HG03378 (cell line): ENCODE data around the gene ACSS3.
"Not testable (repeated sequence)": the region's sequence is repeated elsewhere in the genome, so short reads cannot be mapped to it uniquely, and the experiment has no call there.

ENCODE experiments used
- ATAC-seq: cut with Tn5 transposase; IDR thresholded peaks from one replicate; pipeline ENCODE4 v1.9.1; 2021; ENCODE audit warnings: mild to moderate bottlenecking, moderate library complexity; ENCODE audit not compliant: unreplicated experiment

Gene ACSS3

DNA sequence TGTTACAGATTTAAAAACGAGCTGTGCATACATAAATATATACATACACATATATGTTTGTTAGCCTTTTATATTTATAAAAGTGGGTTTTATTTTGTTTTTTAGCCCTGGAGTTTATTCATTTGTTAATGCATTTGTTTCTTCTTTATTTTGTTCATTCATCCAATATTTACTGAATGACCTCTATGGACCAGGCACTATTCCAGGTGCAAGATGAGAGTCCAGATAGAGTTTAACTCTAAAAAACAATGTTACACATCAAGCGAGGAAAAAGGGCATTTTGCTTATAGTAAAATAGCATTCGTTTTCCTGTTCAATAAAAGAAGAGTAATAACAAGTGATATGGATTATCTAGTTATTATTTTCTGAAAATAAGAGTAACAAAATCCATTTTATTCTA is 14.2 kb downstream of the ACSS3 start:
- ATAC-seq = no peak

DNA sequence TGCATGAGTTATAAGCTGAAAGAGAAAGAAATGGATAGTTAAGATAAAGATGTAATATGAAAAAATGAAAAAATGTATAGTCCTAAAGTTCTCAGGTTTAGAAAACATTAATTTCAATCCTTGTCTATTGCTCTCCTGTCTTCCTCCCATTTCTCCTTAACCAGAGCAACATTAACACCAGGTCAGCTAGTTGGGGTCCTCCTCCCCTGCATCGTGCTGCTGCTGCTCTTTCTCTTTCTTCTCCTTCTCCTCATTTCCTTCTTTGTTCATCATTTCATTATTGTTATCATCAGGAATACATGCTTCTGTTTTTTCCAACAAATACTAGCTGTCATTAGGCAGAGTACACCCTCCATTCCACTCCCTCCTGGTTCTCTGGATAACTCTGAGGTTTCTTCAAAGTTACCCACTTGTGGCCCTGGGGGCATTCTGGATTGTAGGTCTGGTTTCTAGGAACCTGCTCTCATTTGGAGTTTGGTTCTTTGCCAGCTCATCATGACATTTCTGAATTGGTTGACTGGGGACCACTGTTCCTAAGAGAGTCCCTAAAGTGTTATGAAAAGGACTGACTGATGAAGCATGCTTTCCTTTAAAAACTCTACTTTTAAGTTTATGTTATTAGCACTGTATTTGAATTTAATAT is 17.0 kb downstream of the ACSS3 start:
- no peak for ATAC-seq

- no peak for ATAC-seq
These were observed 17.8 kb downstream of the ACSS3 start for GRCh38 chr12:81095501-81096232.

- ATAC-seq = no peak
These were observed 27.8 kb downstream of the ACSS3 start for GRCh38 chr12:81105687-81106086.

GRCh38 chr12:81114226-81114625 is 36.3 kb downstream of the ACSS3 start:
- ATAC-seq = no peak

GRCh38 chr12:81119069-81119468 is 41.2 kb downstream of the ACSS3 start:
- ATAC-seq = not testable (repeated sequence)

GRCh38 chr12:81120961-81121360 is 43.1 kb downstream of the ACSS3 start:
- ATAC-seq = no peak

DNA sequence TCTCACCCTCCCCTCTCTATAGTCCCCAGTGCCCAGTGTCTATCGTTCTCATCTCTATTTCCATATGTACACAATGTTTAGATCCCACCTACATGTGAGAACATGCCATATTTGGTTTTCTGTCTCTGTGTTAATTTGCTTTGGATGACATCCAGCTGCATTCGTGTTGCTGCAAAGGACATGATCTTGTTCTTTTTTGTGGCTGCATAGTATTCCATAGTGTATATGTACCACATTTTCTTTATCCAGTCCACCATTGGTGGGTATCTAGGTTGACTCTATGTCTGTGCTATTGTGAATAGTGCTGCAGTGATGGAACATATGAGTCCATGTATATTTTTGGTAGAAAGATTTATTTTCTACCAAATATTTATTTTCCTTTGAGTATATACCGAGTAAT is 45.7 kb downstream of the ACSS3 start:
- no peak for ATAC-seq

- ATAC-seq = no peak
These were observed 47.8 kb downstream of the ACSS3 start for GRCh38 chr12:81125691-81126090.

GRCh38 chr12:81128930-81129554 is 51.2 kb downstream of the ACSS3 start:
- peak; percentile 100 for ATAC-seq

- no peak for ATAC-seq
These were observed 58.6 kb downstream of the ACSS3 start for GRCh38 chr12:81136519-81136918.

GRCh38 chr12:81137801-81138200 is 59.9 kb downstream of the ACSS3 start:
- ATAC-seq = no peak

DNA sequence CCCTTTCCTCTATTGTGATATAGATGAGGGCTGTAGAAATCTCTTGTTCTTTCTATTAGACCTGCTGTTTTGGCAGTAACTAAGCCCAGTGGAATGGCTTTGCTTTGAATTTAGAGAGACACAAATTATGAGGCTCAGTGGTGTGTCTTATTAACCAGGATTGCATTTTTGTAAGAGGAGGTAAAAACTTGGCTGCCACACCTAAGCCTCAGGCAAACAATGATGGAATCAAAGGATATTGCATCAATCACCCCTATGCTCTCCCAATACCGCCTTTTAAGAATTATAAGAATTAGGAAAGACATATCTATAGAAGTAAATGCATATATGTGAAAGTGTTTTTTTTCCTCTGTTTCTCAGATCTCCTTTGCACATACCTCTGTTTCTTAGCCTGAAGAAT is 63.3 kb downstream of the ACSS3 start:
- no peak for ATAC-seq

GRCh38 chr12:81143057-81143456 is 65.2 kb downstream of the ACSS3 start:
- ATAC-seq = no peak

DNA sequence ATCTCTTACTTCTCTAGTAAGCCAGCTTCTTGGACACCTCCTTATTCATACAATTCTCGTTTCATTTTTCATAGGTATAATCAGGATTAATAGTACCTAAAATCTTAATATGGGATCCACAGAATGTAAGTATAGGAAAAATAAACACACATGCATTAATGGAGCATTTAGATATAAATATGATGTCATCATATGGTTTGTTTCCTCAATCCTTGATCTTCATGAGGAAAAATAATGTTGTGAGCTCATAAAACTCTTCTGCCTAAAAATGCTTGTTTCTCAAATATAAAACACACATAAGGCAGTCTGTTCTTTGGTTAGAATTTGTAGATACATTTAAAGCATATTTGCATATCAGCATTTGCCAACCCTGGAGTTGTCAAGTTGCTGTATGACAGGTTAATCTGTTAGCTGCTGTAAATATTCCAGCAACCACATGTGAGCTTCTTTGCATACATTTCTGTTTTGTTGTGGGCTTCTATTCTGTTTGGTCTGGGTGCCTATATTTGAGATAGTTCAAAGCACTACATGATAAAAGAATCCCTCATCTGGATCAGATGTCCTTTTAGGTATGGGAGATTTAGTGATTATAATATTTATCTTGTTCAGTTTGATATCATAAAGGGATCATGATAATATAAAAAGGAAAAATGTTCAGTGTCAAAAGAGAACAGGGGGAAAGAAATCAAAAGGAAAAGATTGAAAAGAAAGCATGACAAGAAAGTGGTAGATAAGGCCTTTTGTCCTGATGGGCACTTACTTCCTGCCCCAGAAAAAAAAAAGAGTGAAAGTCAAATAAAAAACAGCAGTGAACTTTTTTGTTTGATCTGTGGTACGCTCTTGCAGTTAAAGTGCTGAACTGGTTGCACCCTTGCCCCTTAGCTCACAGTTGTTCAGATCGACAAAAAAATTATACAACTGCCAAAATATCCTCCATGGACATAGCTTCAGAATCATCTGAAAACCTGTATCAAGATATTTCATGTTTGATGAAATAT is 68.6 kb downstream of the ACSS3 start:
- no peak for ATAC-seq

DNA sequence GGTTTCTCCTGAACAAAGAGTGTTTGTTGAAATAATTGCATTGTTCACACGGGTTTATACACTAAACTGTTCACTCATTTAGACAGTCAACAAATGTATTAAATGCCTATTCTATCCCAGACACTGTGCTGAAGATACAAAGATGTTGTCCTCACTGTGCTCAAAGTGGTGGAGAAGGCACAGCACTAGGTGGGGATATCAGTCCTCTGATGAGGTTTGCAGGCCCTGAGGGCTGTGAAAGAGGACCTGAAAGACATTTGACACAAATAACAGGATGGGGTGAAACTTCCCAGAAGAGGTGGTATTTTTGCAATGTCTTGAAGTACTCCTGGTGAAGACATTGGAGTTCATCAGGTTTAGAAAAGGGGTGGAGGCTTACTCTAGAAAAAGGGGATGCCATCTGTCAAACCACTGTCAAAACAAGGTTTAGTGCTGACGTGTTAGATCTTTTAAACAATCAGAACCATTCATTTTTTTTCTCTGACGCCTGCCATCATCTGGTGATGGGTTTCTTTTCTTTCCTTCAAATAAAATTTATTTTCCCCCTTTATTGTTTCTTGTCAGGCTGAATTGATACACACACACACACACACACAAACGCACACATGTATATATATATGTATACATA is 69.5 kb downstream of the ACSS3 start:
- no peak for ATAC-seq

- ATAC-seq = no peak
These were observed 72.5 kb downstream of the ACSS3 start for GRCh38 chr12:81150382-81150781.

DNA sequence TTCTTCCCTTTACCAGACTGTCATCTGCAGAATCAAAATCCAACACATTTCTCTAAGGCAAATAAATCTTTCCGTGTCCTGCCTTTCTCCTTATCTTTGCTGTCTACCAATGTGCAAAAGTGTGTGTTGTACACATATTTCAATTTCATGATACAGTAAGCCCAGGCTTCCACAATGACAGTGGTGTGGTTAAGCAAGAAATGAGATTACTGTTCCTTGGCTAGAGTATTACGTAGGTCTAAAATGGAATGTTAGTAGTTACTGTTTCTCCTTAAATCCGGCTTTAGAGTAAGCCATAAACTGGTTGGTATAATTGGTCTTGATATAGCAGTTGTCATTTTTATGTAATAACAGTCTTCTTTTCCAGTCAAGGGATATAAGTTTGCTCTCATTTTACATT is 82.0 kb downstream of the ACSS3 start:
- no peak for ATAC-seq

- no peak for ATAC-seq
These were observed 83.8 kb downstream of the ACSS3 start for GRCh38 chr12:81161680-81162079.

- ATAC-seq = no peak
These were observed 84.7 kb downstream of the ACSS3 start for GRCh38 chr12:81162391-81163136.
